ENCODE data around the gene ATXN7. TPM values are rescaled to one million over a fixed set of nuclear protein-coding genes. Genes with fewer than 3 reads are reported as not detected.
A peak's percentile ranks its signal among the peaks of the same experiment; 100 is the strongest.

The ATXN7 gene
- total and polyA plus RNA-seq, 2 of the 13 experiments (the other 11 are each of a cell fraction or from before 2014, with no cell fraction given), result 13.8 to 20.0 TPM

DNA sequence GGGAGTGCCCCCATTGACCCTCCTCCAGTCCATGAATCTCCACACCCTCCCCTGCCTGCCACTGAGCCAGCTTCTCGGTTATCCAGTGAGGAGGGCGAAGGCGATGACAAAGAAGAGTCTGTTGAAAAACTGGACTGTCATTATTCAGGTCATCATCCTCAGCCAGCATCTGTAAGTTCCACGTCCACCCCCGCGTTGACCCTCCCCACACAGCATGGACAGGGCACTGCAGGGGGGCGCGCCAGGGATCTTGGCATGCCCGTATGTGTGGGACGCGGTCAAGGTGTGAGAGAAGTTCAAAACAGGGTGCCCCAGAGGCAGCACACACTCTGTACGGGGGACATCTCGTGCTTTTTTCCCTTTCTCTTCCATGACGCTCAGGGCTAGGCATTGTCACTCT is 126.5 kb downstream of the ATXN7 start:
- 99% methylated on average over 9 of the region's 14 CpGs for WGBS (ENCODE audit: low lambda C conversion rate)
- CTCF ChIA-PET (ENCODE audit: low intra/inter-chr PET ratio, low total read pairs), result no interaction called here
- H3K36me3 ChIP-seq (replicated peaks in 1 of 2; ENCODE audit: control insufficient read depth in 1 of 2, insufficient read depth in 2 of 2, low read length in 2 of 2), result peaks cover 33 to 86% of the 10 kb centered on the region in 2 experiments
- no peak overlapping the region for H3K9ac ChIP-seq (ENCODE audit: insufficient read depth, low read depth, low read length)
- no peaks in the 10 kb centered on the region for H4K20me1 ChIP-seq (ENCODE audit: insufficient read depth, low read length)
- H3K27ac ChIP-seq (ENCODE audit: extremely low read length, insufficient read depth, low read length), result peak overlapping the region; percentile 34
- POLR2A ChIA-PET, result no interaction called here
- BruUV-seq (replicated peaks), result no TSS peak
- no peak for TF ChIP-seq FOXK2 (IDR thresholded peaks at IDR 0.05)
- TF ChIP-seq, protein P1, sequence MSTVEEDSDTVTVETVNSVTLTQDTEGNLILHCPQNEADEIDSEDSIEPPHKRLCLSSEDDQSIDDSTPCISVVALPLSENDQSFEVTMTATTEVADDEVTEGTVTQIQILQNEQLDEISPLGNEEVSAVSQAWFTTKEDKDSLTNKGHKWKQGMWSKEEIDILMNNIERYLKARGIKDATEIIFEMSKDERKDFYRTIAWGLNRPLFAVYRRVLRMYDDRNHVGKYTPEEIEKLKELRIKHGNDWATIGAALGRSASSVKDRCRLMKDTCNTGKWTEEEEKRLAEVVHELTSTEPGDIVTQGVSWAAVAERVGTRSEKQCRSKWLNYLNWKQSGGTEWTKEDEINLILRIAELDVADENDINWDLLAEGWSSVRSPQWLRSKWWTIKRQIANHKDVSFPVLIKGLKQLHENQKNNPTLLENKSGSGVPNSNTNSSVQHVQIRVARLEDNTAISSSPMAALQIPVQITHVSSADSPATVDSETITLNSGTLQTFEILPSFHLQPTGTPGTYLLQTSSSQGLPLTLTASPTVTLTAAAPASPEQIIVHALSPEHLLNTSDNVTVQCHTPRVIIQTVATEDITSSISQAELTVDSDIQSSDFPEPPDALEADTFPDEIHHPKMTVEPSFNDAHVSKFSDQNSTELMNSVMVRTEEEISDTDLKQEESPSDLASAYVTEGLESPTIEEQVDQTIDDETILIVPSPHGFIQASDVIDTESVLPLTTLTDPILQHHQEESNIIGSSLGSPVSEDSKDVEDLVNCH (CRISPR knock-in tag; IDR thresholded peaks at IDR 0.05), result no peak
- TF ChIP-seq, protein P2, sequence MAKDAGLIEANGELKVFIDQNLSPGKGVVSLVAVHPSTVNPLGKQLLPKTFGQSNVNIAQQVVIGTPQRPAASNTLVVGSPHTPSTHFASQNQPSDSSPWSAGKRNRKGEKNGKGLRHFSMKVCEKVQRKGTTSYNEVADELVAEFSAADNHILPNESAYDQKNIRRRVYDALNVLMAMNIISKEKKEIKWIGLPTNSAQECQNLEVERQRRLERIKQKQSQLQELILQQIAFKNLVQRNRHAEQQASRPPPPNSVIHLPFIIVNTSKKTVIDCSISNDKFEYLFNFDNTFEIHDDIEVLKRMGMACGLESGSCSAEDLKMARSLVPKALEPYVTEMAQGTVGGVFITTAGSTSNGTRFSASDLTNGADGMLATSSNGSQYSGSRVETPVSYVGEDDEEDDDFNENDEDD (CRISPR knock-in tag; IDR thresholded peaks at IDR 0.05; ENCODE audit: borderline replicate concordance), result no peak
- no peak for TF ChIP-seq ARID2 (CRISPR knock-in tag; IDR thresholded peaks at IDR 0.05; ENCODE audit: borderline replicate concordance)
- TF ChIP-seq, protein P3, sequence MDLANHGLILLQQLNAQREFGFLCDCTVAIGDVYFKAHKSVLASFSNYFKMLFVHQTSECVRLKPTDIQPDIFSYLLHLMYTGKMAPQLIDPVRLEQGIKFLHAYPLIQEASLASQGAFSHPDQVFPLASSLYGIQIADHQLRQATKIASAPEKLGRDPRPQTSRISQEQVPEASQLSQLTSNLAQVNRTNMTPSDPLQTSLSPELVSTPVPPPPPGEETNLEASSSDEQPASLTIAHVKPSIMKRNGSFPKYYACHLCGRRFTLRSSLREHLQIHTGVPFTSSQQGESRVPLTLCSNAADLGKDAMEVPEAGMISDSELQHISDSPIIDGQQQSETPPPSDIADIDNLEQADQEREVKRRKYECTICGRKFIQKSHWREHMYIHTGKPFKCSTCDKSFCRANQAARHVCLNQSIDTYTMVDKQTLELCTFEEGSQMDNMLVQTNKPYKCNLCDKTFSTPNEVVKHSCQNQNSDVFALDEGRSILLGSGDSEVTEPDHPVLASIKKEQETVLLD (CRISPR knock-in tag; IDR thresholded peaks at IDR 0.05; ENCODE audit: low read depth), result no peak
- no peak for TF ChIP-seq ZNF546 (CRISPR knock-in tag; conservative IDR thresholded peaks at IDR 0.05)
- TF ChIP-seq, protein P4, sequence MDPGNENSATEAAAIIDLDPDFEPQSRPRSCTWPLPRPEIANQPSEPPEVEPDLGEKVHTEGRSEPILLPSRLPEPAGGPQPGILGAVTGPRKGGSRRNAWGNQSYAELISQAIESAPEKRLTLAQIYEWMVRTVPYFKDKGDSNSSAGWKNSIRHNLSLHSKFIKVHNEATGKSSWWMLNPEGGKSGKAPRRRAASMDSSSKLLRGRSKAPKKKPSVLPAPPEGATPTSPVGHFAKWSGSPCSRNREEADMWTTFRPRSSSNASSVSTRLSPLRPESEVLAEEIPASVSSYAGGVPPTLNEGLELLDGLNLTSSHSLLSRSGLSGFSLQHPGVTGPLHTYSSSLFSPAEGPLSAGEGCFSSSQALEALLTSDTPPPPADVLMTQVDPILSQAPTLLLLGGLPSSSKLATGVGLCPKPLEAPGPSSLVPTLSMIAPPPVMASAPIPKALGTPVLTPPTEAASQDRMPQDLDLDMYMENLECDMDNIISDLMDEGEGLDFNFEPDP (CRISPR knock-in tag; conservative IDR thresholded peaks at IDR 0.05), result no peak
- no peak for TF ChIP-seq ZNF549 (CRISPR knock-in tag; IDR thresholded peaks at IDR 0.05)
- no peak for TF ChIP-seq CBX5 (CRISPR knock-in tag; IDR thresholded peaks at IDR 0.05; ENCODE audit: borderline replicate concordance)
- TF ChIP-seq, protein P5, sequence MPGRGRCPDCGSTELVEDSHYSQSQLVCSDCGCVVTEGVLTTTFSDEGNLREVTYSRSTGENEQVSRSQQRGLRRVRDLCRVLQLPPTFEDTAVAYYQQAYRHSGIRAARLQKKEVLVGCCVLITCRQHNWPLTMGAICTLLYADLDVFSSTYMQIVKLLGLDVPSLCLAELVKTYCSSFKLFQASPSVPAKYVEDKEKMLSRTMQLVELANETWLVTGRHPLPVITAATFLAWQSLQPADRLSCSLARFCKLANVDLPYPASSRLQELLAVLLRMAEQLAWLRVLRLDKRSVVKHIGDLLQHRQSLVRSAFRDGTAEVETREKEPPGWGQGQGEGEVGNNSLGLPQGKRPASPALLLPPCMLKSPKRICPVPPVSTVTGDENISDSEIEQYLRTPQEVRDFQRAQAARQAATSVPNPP (CRISPR knock-in tag; IDR thresholded peaks at IDR 0.05), result no peak
- no peak for TF ChIP-seq IKZF4 (CRISPR knock-in tag; IDR thresholded peaks at IDR 0.05; ENCODE audit: borderline replicate concordance, low read depth, not compliant biosample characterization)
- TF ChIP-seq ZNF652 (CRISPR knock-in tag; IDR thresholded peaks at IDR 0.05; ENCODE audit: borderline replicate concordance, low read depth), result no peak
- H3K4me2 ChIP-seq (ENCODE audit: low read depth, low read length), result no peak overlapping the region
- FAIRE-seq (no peak), ATAC-seq (no peak), DNase-seq (ENCODE audit: low spot score) (no peak)
- in situ Hi-C loops (cut with HindIII; ENCODE audit: extremely low pct_ligation_motif_present, low pct_unique_long_range_greater_than_20kb), result loop anchor here (5.0 kb wide), 1 partner anchor 78 kb away; the partner anchor contains the start of gene SCAANT1
- no peaks in the 10 kb centered on the region for H3K27me3 ChIP-seq (ENCODE audit: control insufficient read depth in 1 of 2, insufficient read depth in 2 of 2, low read length in 2 of 2)
- intact Hi-C loops (cut with micrococcal nuclease; ENCODE audit: unreplicated experiment), result no loop called here
- H3K4me3 ChIP-seq (replicated peaks in 1 of 3; ENCODE audit: insufficient read depth in 1 of 3, low read depth in 2 of 3, low read length in 3 of 3), result no peak overlapping the region
- peaks cover 19% of the 10 kb centered on the region for H3K4me1 ChIP-seq (ENCODE audit: insufficient read depth, low read length)
- no peaks in the 10 kb centered on the region for H3K79me2 ChIP-seq (ENCODE audit: insufficient read depth, low read length)
- H2AFZ ChIP-seq (ENCODE audit: low read length), result no peak overlapping the region
- no peaks in the 10 kb centered on the region for H3K9me3 ChIP-seq (ENCODE audit: low read length)

All from HepG2 (cell line).